Endothelial cell of umbilical vein (primary cell): ENCODE results near the gene ULK2. TPM values are rescaled to one million over a fixed set of nuclear protein-coding genes. Genes with fewer than 3 reads are reported as not detected.

ENCODE experiments used
- BruUV-seq: library from RNA; stranded (reverse); fragments of 400-500 nt; replicated peaks from 2 replicates; lab custom pipeline; 2021; lab: Mats Ljungman, UMichigan
- CTCF ChIA-PET: fragments of 300-600, 350-600 bp; sonication (Branson Sonifier 250); formaldehyde crosslinking; loops from one replicate; lab custom pipeline; 2021; ENCODE audit warnings: antibody characterized with exemption, inconsistent platforms; lab: Charles Lee
- POLR2A ChIA-PET: fragments of 300-600, 350-600 bp; sonication (Branson Sonifier 250); formaldehyde crosslinking; loops from one replicate; lab custom pipeline; 2021; ENCODE audit warnings: antibody characterized with exemption, inconsistent platforms; lab: Charles Lee
- DNase-seq: peaks from one replicate; pipeline ENCODE4 v3.0.0-alpha.2; 2011; ENCODE audit warnings: low read depth, low spot score
- FAIRE-seq: peaks from 2 replicates; lab custom pipeline; 2011; peaks lifted over from hg19 to GRCh38; lab: Jason Lieb, UNC
- H2AFZ ChIP-seq: 2 replicates; pipeline ENCODE4 v1.6.0; 2012; ENCODE audit warnings: low read depth, low read length, control low read depth, inconsistent platforms
- H3K27ac ChIP-seq: 2 replicates; pipeline ENCODE4 v1.5.1; 2011; ENCODE audit warnings: low read depth, mild to moderate bottlenecking, control low read depth, low read length, moderate library complexity; ENCODE audit not compliant: insufficient read depth
- H3K27me3 ChIP-seq, 2 experiments: 2 replicates each; pipeline versions ENCODE4 v1.6.0 to v1.6.1; 2011; ENCODE audit warnings: low read length in 2 of 2, mixed read lengths in 1 of 2; ENCODE audit not compliant: control insufficient read depth in 2 of 2, insufficient read depth in 2 of 2
- H3K36me3 ChIP-seq, 2 experiments: 2 replicates in 1 of 2; 3 replicates in 1 of 2; pipeline ENCODE4 v1.5.1; 2011; ENCODE audit warnings: low read length in 2 of 2, mild to moderate bottlenecking in 1 of 2, moderate library complexity in 1 of 2; ENCODE audit not compliant: control insufficient read depth in 2 of 2, insufficient read depth in 2 of 2; ENCODE audit errors: extremely low read depth in 1 of 2
- H3K4me1 ChIP-seq: 3 replicates; pipeline ENCODE4 v1.5.1; 2011; ENCODE audit warnings: mild to moderate bottlenecking, low read length; ENCODE audit not compliant: control insufficient read depth, insufficient read depth; ENCODE audit errors: extremely low read depth
- H3K4me2 ChIP-seq: 2 replicates; pipeline ENCODE4 v1.6.1; 2011; ENCODE audit warnings: low read length, control low read depth, mixed read lengths; ENCODE audit not compliant: insufficient read depth
- H3K4me3 ChIP-seq, 3 experiments: fragments of 200-600 bp in 1 of 3; sonication (generic), shearing (Covaris generic) in 1 of 3; replicated peaks in 1 of 3; 2 replicates each; pipeline ENCODE4 v1.5.1; 2011 to 2016; ENCODE audit warnings: control low read depth in 3 of 3, low read length in 3 of 3, mild to moderate bottlenecking in 2 of 3, inconsistent platforms in 1 of 3, low read depth in 1 of 3, moderate library complexity in 1 of 3; ENCODE audit not compliant: insufficient read depth in 1 of 3
- H3K79me2 ChIP-seq: 2 replicates; pipeline ENCODE4 v1.6.0; 2012; ENCODE audit warnings: low read length, inconsistent platforms; ENCODE audit not compliant: control insufficient read depth, insufficient read depth
- H3K9ac ChIP-seq: replicated peaks from 2 replicates; pipeline ENCODE3; 2011; ENCODE audit warnings: low read length, control low read depth; ENCODE audit not compliant: insufficient read depth; ENCODE audit errors: extremely low read depth
- H3K9me1 ChIP-seq: replicated peaks from 3 replicates; pipeline ENCODE4 v1.6.0; 2011; ENCODE audit warnings: mild to moderate bottlenecking, low read length; ENCODE audit not compliant: control insufficient read depth, insufficient read depth; ENCODE audit errors: extremely low read depth
- H3K9me3 ChIP-seq: replicated peaks from 2 replicates; pipeline ENCODE4 v1.5.1; 2012; ENCODE audit warnings: low read length, inconsistent platforms; ENCODE audit not compliant: control insufficient read depth, insufficient read depth
- H4K20me1 ChIP-seq: replicated peaks from 2 replicates; pipeline ENCODE3; 2011; ENCODE audit warnings: mild to moderate bottlenecking, low read length; ENCODE audit not compliant: control insufficient read depth, insufficient read depth; ENCODE audit errors: extremely low read depth
- CTCF ChIP-seq, 2 donors: IDR thresholded peaks; 1 replicate in 1 of 2; 2 replicates in 1 of 2; pipeline ENCODE4 v1.5.1; 2011; ENCODE audit warnings: low read length in 2 of 2, mild to moderate bottlenecking in 2 of 2, moderate library complexity in 2 of 2, control low read depth in 1 of 2, inconsistent platforms in 1 of 2, low read depth in 1 of 2; ENCODE audit not compliant: insufficient read depth in 1 of 2; ENCODE audit errors: extremely low read depth in 1 of 2
- EZH2 ChIP-seq: IDR thresholded peaks from 2 replicates; pipeline ENCODE4 v1.6.1; 2012; ENCODE audit warnings: borderline replicate concordance, low read depth, mild to moderate bottlenecking, moderate library complexity, low read length, inconsistent platforms; ENCODE audit not compliant: severe bottlenecking
- FOS ChIP-seq: IDR thresholded peaks from 2 replicates; pipeline ENCODE4 v1.6.1; 2011; ENCODE audit warnings: mild to moderate bottlenecking, low read length, moderate library complexity, borderline replicate concordance; ENCODE audit not compliant: insufficient read depth
- GATA2 ChIP-seq: IDR thresholded peaks from 2 replicates; pipeline ENCODE4 v1.7.0; 2011; ENCODE audit warnings: low read depth, mild to moderate bottlenecking, moderate library complexity, mixed read lengths, low read length; ENCODE audit not compliant: insufficient read length, insufficient read depth
- JUN ChIP-seq: IDR thresholded peaks from 2 replicates; pipeline ENCODE4 v1.6.1; 2011; ENCODE audit warnings: borderline replicate concordance, low read depth; ENCODE audit not compliant: insufficient read length, insufficient read depth
- MAX ChIP-seq: IDR thresholded peaks from 2 replicates; pipeline ENCODE4 v1.6.1; 2011; ENCODE audit not compliant: insufficient read depth, insufficient read length
- MYC ChIP-seq: IDR thresholded peaks from one replicate; pipeline ENCODE4 v1.6.1; 2011; ENCODE audit warnings: mild to moderate bottlenecking, low read depth, low read length
- POLR2A ChIP-seq: IDR thresholded peaks from 2 replicates; pipeline ENCODE4 v1.6.1; 2012; ENCODE audit warnings: low read depth, mild to moderate bottlenecking, control low read depth, low read length
- POLR2AphosphoS5 ChIP-seq: IDR thresholded peaks from 2 replicates; pipeline ENCODE4 v1.6.1; 2012; ENCODE audit warnings: low read depth, mild to moderate bottlenecking, control low read depth, low read length, moderate library complexity; ENCODE audit not compliant: insufficient read depth
- dilution Hi-C: fragments of 300-500 bp; cut with MboI; formaldehyde crosslinking; loops from one replicate; pipeline ENCODE4 v1.15.0; 2019; ENCODE audit warnings: low sequenced_read_pairs; ENCODE audit not compliant: extremely low pct_ligation_motif_present
- intact Hi-C: fragments of 100-400 bp; cut with micrococcal nuclease; formaldehyde crosslinking; loops from one replicate; pipeline ENCODE4 v1.10.0; 2022
- polyA plus RNA-seq, 4 experiments: library from polyadenylated mRNA; depleted of rRNA in 3 of 4; stranded (reverse) in 3 of 4; unstranded in 1 of 4; fragments of >200 nt; gene quantifications; 2 replicates each; pipeline versions ENCODE4 v1.2.1 to v1.2.3, GENCODE V29; 2011 to 2012; ENCODE audit warnings: missing spikeins in 1 of 4
- total RNA-seq: library from RNA; stranded (reverse); gene quantifications from 2 replicates; pipeline ENCODE4 v1.2.3, GENCODE V29; 2021

Gene ULK2
- total and polyA plus RNA-seq, 2 donors (not counting 3 experiments of a cell fraction or from before 2014, with no cell fraction given) = 19.3 to 26.7 TPM

- Histone ChIP-seq H3K79me2 (no peaks in the 10 kb centered on the region), H3K27me3 (peaks cover 2 to 6% of the 10 kb centered on the region in 2 experiments), H3K27ac (no peak overlapping the region), H2AFZ (no peak overlapping the region), H3K4me3 (no peak overlapping the region), H4K20me1 (no peaks in the 10 kb centered on the region), H3K9me3 (no peaks in the 10 kb centered on the region), H3K36me3 (no peaks in the 10 kb centered on the region), H3K9me1 (no peaks in the 10 kb centered on the region), H3K4me2 (no peak overlapping the region), H3K9ac (no peak overlapping the region), H3K4me1 (no peaks in the 10 kb centered on the region)
- no TSS peak for BruUV-seq
- intact Hi-C loops = no loop called here
- FAIRE-seq (no peak), DNase-seq (no peak)
- ChIA-PET CTCF (interaction anchor here (0.6 to 1.4 kb wide), 4 partner anchors 11 to 21 kb away, joined by 3 to 5 read pairs (median 4); partner anchors contain the start of gene ULK2), POLR2A (no interaction called here)
- TF ChIP-seq POLR2A = no peak
- TF ChIP-seq POLR2AphosphoS5 = no peak
- no peak for TF ChIP-seq MYC
- dilution Hi-C loops = no loop called here
Observed at GRCh38 chr17:19880393-19880792, 12.7 kb upstream of the ULK2 start.

GRCh38 chr17:19877364-19877945 is 9.7 kb upstream of the ULK2 start:
- Histone ChIP-seq H3K79me2 (no peaks in the 10 kb centered on the region), H3K36me3 (no peaks in the 10 kb centered on the region), H3K27ac (no peak overlapping the region), H3K9me1 (no peaks in the 10 kb centered on the region), H3K27me3 (peaks cover 2 to 6% of the 10 kb centered on the region in 2 experiments), H3K4me2 (no peak overlapping the region), H3K9me3 (no peaks in the 10 kb centered on the region), H3K4me1 (no peaks in the 10 kb centered on the region), H3K9ac (no peak overlapping the region), H3K4me3 (no peak overlapping the region), H2AFZ (no peak overlapping the region), H4K20me1 (no peaks in the 10 kb centered on the region)
- dilution Hi-C loops = no loop called here
- ChIA-PET POLR2A (no interaction called here), CTCF (no interaction called here)
- DNase-seq = no peak
- intact Hi-C loops = no loop called here
- BruUV-seq = no TSS peak
- FAIRE-seq = no peak
- TF ChIP-seq EZH2 (no peak), CTCF (IDR thresholded peaks at IDR 0.05; ENCODE audit: extremely low read depth in 1 of 2, insufficient read depth in 1 of 2, low read depth in 1 of 2, low read length in 2 of 2) (no peak), MYC (no peak), MAX (no peak), POLR2A (no peak), JUN (no peak), POLR2AphosphoS5 (no peak), GATA2 (no peak), FOS (no peak)
